Progenitor cell of endocrine pancreas (in vitro differentiated cells): ENCODE measurements around the gene SPOCK1. TPM values are rescaled to one million over a fixed set of nuclear protein-coding genes. Genes with fewer than 3 reads are reported as not detected.

Experiments
- DNase-seq: peaks from one replicate; pipeline ENCODE4 v3.0.0; 2021; ENCODE audit warnings: low spot score; ENCODE audit not compliant: unreplicated experiment
- H3K27ac Mint-ChIP-seq: 2 replicates; pipeline ENCODE4 v1.8.0; 2021; ENCODE audit warnings: mild to moderate bottlenecking, moderate library complexity, mixed read lengths
- H3K27me3 Mint-ChIP-seq: 2 replicates; pipeline ENCODE4 v1.8.0; 2021; ENCODE audit warnings: mixed read lengths
- H3K36me3 Mint-ChIP-seq: 2 replicates; pipeline ENCODE4 v1.8.0; 2022; ENCODE audit warnings: mixed read lengths; ENCODE audit not compliant: insufficient read depth
- H3K4me1 Mint-ChIP-seq: 2 replicates; pipeline ENCODE4 v1.8.0; 2021; ENCODE audit warnings: low read depth, mixed read lengths
- H3K4me3 Mint-ChIP-seq: 2 replicates; pipeline ENCODE4 v1.8.0; 2021; ENCODE audit warnings: low read depth, mild to moderate bottlenecking, moderate library complexity, mixed read lengths
- H3K9me3 Mint-ChIP-seq: 2 replicates; pipeline ENCODE4 v1.8.0; 2021; ENCODE audit warnings: low read depth, mixed read lengths
- CTCF ChIP-seq: fragments of 200-600 bp; sonication (generic); IDR thresholded peaks from one replicate; pipeline ENCODE4 v1.5.0; 2021; ENCODE audit warnings: antibody characterized with exemption, mild to moderate bottlenecking; ENCODE audit not compliant: unreplicated experiment
- total RNA-seq: library from RNA; stranded (reverse); gene quantifications from 2 replicates; pipeline ENCODE4 v1.2.1, GENCODE V29; 2021

Gene SPOCK1
- total RNA-seq, 1 donor from 2014 or later, result 41.4 TPM

- Mint-ChIP-seq H3K9me3 (no peaks in the 10 kb centered on the region), H3K4me1 (peaks cover 24% of the 10 kb centered on the region), H3K27ac (peak overlapping the region; percentile 36), H3K36me3 (no peaks in the 10 kb centered on the region), H3K27me3 (peaks cover 25% of the 10 kb centered on the region), H3K4me3 (no peak overlapping the region)
- peak; percentile 77 for DNase-seq
- peak; percentile 92 for TF ChIP-seq CTCF
Measured at GRCh38 chr5:137075163-137075970, 423.8 kb downstream of the SPOCK1 start.

GRCh38 chr5:137073189-137073588, 425.9 kb downstream of the SPOCK1 start:
- peaks cover 26% of the 10 kb centered on the region for H3K27me3 Mint-ChIP-seq
- DNase-seq, result no peak
- H3K27ac Mint-ChIP-seq, result no peak overlapping the region
- H3K4me1 Mint-ChIP-seq, result peaks cover 13% of the 10 kb centered on the region
- no peaks in the 10 kb centered on the region for H3K9me3 Mint-ChIP-seq
- H3K4me3 Mint-ChIP-seq, result no peak overlapping the region
- no peaks in the 10 kb centered on the region for H3K36me3 Mint-ChIP-seq
- no peak for TF ChIP-seq CTCF

GRCh38 chr5:137072361-137073115, 426.6 kb downstream of the SPOCK1 start:
- Mint-ChIP-seq H3K9me3 (no peaks in the 10 kb centered on the region), H3K36me3 (no peaks in the 10 kb centered on the region), H3K4me1 (peaks cover 11% of the 10 kb centered on the region), H3K27ac (no peak overlapping the region), H3K4me3 (no peak overlapping the region), H3K27me3 (peaks cover 23% of the 10 kb centered on the region)
- TF ChIP-seq CTCF, result no peak
- no peak for DNase-seq

DNA sequence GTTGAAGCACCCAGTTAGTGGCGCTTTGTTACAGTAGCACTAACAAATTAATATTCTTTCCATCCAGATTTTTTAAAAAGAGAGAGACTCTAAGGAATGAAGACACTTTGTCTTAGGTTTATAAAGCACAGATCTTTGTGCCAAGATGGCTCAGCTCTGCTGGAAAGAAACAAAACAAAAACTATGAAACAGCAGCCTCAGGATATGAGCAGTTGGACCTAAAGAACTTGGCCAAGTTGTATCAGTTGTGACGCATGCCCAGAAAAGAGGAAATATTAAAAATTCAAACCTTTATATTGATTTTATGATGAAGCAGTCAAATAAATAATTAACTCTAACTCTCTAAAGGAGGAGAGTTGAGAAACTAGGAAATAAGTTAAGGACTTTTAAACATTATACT, 427.2 kb downstream of the SPOCK1 start:
- Mint-ChIP-seq H3K9me3 (no peaks in the 10 kb centered on the region), H3K4me3 (no peak overlapping the region), H3K4me1 (peaks cover 11% of the 10 kb centered on the region), H3K27me3 (peaks cover 23% of the 10 kb centered on the region), H3K36me3 (no peaks in the 10 kb centered on the region), H3K27ac (no peak overlapping the region)
- no peak for TF ChIP-seq CTCF
- no peak for DNase-seq

- peak overlapping the region; percentile 6 for H3K27ac Mint-ChIP-seq
- H3K4me3 Mint-ChIP-seq, result no peak overlapping the region
- H3K9me3 Mint-ChIP-seq, result no peaks in the 10 kb centered on the region
- peaks cover 11% of the 10 kb centered on the region for H3K4me1 Mint-ChIP-seq
- no peak for TF ChIP-seq CTCF
- DNase-seq, result no peak
- H3K27me3 Mint-ChIP-seq, result peaks cover 23% of the 10 kb centered on the region
- no peaks in the 10 kb centered on the region for H3K36me3 Mint-ChIP-seq
Measured at GRCh38 chr5:137071526-137071925, 427.6 kb downstream of the SPOCK1 start.
